ENCODE data around the gene RASEF. TPM values are rescaled to one million over a fixed set of nuclear protein-coding genes. Genes with fewer than 3 reads are reported as not detected.
A peak's percentile ranks its signal among the peaks of the same experiment; 100 is the strongest.

Gene RASEF
- total RNA-seq = 10 to 100 TPM in 3 of 4 donors, 1 to 10 TPM in 1; 9.9 to 73.6 (median 29.4) TPM

DNA sequence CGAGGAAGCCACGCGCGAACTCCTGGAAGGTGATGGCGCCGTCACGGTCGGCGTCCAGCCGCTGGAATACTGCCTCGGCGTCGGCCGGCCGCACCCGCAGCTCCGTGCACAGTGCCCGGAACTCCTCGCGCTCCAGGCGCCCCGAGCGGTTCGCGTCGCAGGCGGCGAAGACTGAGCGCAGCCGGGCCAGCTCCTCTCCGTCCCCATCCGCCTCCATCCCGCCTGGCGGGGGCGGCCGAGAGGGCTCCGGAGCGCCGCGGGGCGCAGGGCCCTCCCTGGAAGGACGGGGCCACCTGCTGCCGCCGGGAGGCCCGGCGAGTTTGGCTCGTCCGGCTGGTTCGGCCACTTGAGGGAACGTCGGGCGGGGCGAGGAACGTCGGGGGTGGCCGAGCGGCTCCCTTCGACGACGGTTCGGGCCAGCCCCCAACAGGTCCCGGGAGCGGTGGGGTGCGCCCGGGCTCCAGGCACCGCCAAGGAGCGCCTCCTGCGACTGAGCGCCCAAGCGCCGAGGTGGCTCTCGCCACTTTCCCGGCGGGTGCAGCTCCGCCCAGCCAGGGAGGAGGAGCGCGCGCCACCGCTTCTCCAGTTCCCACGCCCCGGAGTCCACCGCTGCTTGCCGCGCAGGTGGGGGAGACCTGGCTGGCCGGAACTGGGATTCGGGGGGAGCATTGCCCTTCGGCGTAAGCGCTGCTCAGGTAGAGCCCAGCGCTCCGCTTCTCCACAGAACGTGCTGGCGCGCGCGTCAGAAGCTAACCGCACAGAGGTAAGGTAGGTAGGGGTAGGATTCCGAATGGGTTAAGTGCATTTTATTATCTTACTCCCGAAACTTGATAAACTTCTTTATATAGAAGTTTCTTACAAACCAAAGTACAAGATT is at the start of gene RASEF:
Gene RASEF, minus strand, starts transcription at position 492 of the 877 bp plus-strand sequence. Its CDS starts 275 bp downstream, at position 217.
- peak; percentile 77 to 89 for TF ChIP-seq POLR2A (IDR thresholded peaks at IDR 0.05)
- TF ChIP-seq, protein P1, sequence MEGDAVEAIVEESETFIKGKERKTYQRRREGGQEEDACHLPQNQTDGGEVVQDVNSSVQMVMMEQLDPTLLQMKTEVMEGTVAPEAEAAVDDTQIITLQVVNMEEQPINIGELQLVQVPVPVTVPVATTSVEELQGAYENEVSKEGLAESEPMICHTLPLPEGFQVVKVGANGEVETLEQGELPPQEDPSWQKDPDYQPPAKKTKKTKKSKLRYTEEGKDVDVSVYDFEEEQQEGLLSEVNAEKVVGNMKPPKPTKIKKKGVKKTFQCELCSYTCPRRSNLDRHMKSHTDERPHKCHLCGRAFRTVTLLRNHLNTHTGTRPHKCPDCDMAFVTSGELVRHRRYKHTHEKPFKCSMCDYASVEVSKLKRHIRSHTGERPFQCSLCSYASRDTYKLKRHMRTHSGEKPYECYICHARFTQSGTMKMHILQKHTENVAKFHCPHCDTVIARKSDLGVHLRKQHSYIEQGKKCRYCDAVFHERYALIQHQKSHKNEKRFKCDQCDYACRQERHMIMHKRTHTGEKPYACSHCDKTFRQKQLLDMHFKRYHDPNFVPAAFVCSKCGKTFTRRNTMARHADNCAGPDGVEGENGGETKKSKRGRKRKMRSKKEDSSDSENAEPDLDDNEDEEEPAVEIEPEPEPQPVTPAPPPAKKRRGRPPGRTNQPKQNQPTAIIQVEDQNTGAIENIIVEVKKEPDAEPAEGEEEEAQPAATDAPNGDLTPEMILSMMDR (IDR thresholded peaks at IDR 0.05) = peak in 3 of 6 experiments; percentile 20 to 45 (median 20)
- DNase-seq = peak in 2 of 3 donors; percentile 77 to 90
- H3K4me1 ChIP-seq = peaks cover 0 to 9% (median 0%) of the 10 kb centered on the region in 4 donors
- peak within 1 kb of the TSS in 3 of 4 donors; percentile 63 to 88 (median 78) for H3K27ac ChIP-seq
- H3K4me3 ChIP-seq = peak within 1 kb of the TSS in 3 of 4 donors; percentile 36 to 70 (median 59)
- no peaks in the 10 kb centered on the region for H3K36me3 ChIP-seq
- peaks cover 0 to 4% (median 0%) of the 10 kb centered on the region in 4 donors for H3K9me3 ChIP-seq
- no peaks in the 10 kb centered on the region for H3K27me3 ChIP-seq

DNA sequence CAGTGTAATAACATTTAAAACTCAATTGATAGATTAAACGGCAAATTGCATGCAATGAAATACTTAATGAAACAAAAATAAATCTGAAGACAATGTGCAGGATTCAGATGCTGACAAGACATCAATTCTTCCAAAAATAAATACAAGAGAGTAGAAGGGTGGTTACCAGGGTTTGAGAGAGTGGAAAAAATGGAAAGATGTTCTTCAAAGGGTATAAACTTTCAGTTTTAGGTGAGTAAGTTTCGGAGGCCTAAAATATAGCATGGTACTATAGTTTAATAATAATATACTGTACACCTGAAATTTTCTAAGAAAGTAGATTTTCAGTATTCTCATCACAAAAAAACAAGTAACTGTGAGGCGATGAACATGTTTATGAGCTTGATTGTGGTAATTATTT is 48.2 kb upstream of the RASEF start:
- H3K27ac ChIP-seq = no peak overlapping the region
- TF ChIP-seq POLR2A (IDR thresholded peaks at IDR 0.05) = no peak
- TF ChIP-seq, protein P1 (IDR thresholded peaks at IDR 0.05) = no peak
- H3K4me1 ChIP-seq = no peaks in the 10 kb centered on the region
- no peaks in the 10 kb centered on the region for H3K9me3 ChIP-seq
- H3K27me3 ChIP-seq = no peaks in the 10 kb centered on the region
- no peaks in the 10 kb centered on the region for H3K36me3 ChIP-seq
- no peak for DNase-seq
- no peak overlapping the region for H3K4me3 ChIP-seq

DNA sequence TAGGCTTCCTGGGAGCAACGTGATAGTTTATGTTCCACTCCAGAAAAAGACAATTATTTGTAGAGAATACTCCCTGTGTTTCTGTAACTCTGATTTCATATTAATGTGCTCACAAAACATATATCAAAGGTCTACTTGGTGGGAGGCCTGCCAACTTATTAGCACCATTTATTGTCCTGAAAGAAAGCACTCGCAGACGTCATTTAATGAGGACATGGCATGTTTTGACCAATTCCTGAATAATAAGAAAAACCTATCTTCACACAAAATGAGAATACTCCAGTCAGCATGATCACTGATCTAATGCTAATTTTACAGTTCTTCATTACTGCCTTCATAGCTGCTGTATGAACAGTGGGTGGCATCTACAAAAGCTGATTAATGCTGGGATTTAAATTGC is 46.4 kb upstream of the RASEF start:
- Histone ChIP-seq H3K27ac (no peak overlapping the region), H3K27me3 (no peaks in the 10 kb centered on the region), H3K9me3 (no peaks in the 10 kb centered on the region), H3K36me3 (no peaks in the 10 kb centered on the region), H3K4me3 (no peak overlapping the region), H3K4me1 (no peaks in the 10 kb centered on the region)
- TF ChIP-seq, protein P1 (IDR thresholded peaks at IDR 0.05) = no peak
- TF ChIP-seq POLR2A (IDR thresholded peaks at IDR 0.05) = no peak
- no peak for DNase-seq

DNA sequence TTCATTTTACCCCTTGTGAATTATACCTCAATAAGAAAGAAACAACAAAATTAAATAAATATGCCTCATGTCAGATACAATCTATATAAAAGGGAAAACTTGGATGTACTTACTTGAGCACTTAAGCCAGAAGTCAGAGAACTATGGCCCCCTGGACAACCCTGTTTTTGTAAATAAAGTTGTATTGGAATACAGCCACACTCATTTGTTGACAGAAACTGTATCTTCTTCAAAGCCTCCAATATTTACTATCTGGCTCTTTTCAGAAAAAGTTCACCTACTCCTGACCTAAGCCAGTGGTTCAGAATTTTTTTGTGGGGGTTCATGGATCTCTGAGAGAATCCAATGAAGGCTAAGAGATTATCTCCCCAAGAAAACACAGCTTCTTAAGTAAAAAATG is 45.3 kb upstream of the RASEF start:
- H3K4me1 ChIP-seq = no peaks in the 10 kb centered on the region
- no peak for DNase-seq
- no peak overlapping the region for H3K4me3 ChIP-seq
- H3K27ac ChIP-seq = no peak overlapping the region
- TF ChIP-seq, protein P1 (IDR thresholded peaks at IDR 0.05) = no peak
- no peak for TF ChIP-seq POLR2A (IDR thresholded peaks at IDR 0.05)
- H3K9me3 ChIP-seq = no peaks in the 10 kb centered on the region
- H3K27me3 ChIP-seq = no peaks in the 10 kb centered on the region
- no peaks in the 10 kb centered on the region for H3K36me3 ChIP-seq

DNA sequence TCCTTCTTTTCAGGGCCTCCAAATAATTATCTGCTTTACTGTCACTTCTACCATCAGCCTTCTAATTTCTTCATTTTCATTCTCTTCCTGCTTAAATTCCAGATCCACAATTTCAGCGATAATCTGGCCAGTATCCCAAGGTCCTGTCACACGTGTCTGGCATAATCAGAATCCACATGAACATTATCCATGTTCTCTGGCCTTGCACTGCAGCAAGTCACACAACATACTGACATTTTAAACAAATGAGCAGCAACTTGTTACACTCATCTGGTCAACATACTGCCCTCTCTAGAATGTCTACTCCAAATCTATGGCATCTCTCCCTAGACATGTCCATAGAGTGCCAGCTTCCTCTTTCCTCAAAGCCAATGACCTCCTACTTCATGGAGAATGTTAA is 43.8 kb upstream of the RASEF start:
- Histone ChIP-seq H3K27ac (no peak overlapping the region), H3K36me3 (no peaks in the 10 kb centered on the region), H3K27me3 (no peaks in the 10 kb centered on the region), H3K4me1 (no peaks in the 10 kb centered on the region), H3K4me3 (no peak overlapping the region), H3K9me3 (no peaks in the 10 kb centered on the region)
- TF ChIP-seq POLR2A (IDR thresholded peaks at IDR 0.05) = no peak
- TF ChIP-seq, protein P1 (IDR thresholded peaks at IDR 0.05) = no peak
- DNase-seq = no peak

Measured in Peyer's patch (tissue), 4 donors.